Panc1 (cell line): Measurements from ENCODE around the gene MYO5B. TPM values are rescaled to one million over a fixed set of nuclear protein-coding genes. Genes with fewer than 3 reads are reported as not detected.
A peak's percentile ranks its signal among the peaks of the same experiment; 100 is the strongest.

Experiments
- ATAC-seq: fragments of 200-7000 bp; cut with Tn5 transposase; 2 replicates; pipeline ENCODE4 v1.9.1; 2020; ENCODE audit warnings: mild to moderate bottlenecking, moderate library complexity
- BruUV-seq: library from RNA; stranded (reverse); fragments of 400-500 nt; replicated peaks from 2 replicates; lab custom pipeline; 2021; lab: Mats Ljungman, UMichigan
- CTCF ChIA-PET: fragments of 300-600 bp; sonication (Branson Sonifier 250); formaldehyde crosslinking; loops from one replicate; lab custom pipeline; 2022; ENCODE audit warnings: antibody characterized with exemption; lab: Charles Lee
- POLR2A ChIA-PET: fragments of 300-600 bp; sonication (Branson Sonifier 250); formaldehyde crosslinking; loops from one replicate; lab custom pipeline; 2022; ENCODE audit warnings: antibody characterized with exemption; lab: Charles Lee
- DNase-seq: peaks from one replicate; pipeline ENCODE4 v3.0.0-alpha.2; 2010; ENCODE audit warnings: low read depth, low spot score
- H3K27ac ChIP-seq: 2 replicates; pipeline ENCODE4 v1.5.1; 2011; ENCODE audit warnings: mild to moderate bottlenecking, low read length, inconsistent platforms
- H3K27me3 ChIP-seq: fragments of 200-500 bp; sonication (Bioruptor generic); 2 replicates; pipeline ENCODE4 v1.6.0; 2014; ENCODE audit warnings: low read length, inconsistent platforms; ENCODE audit not compliant: control insufficient read depth, insufficient read depth
- H3K36me3 ChIP-seq: fragments of 200-500 bp; sonication (Bioruptor generic); 2 replicates; pipeline ENCODE4 v1.5.1; 2014; ENCODE audit warnings: inconsistent platforms, mild to moderate bottlenecking, low read length, moderate library complexity; ENCODE audit not compliant: control insufficient read depth, insufficient read depth
- H3K4me1 ChIP-seq: 2 replicates; pipeline ENCODE4 v1.5.1; 2011; ENCODE audit warnings: inconsistent platforms, mild to moderate bottlenecking, low read length, moderate library complexity; ENCODE audit not compliant: control insufficient read depth, insufficient read depth
- H3K4me3 ChIP-seq, 2 experiments: 2 replicates each; pipeline ENCODE4 v1.5.1; 2011 to 2012; ENCODE audit warnings: low read depth in 2 of 2, low read length in 2 of 2, mild to moderate bottlenecking in 2 of 2, inconsistent platforms in 1 of 2, moderate library complexity in 1 of 2
- H3K9me3 ChIP-seq: fragments of 200-500 bp; sonication (Bioruptor generic); 2 replicates; pipeline ENCODE4 v1.5.1; 2014; ENCODE audit warnings: low read depth, mild to moderate bottlenecking, inconsistent platforms, low read length, moderate library complexity; ENCODE audit not compliant: control insufficient read depth, insufficient read depth
- POLR2AphosphoS5 ChIP-seq: IDR thresholded peaks from 2 replicates; pipeline ENCODE4 v1.6.1; 2012; ENCODE audit warnings: mild to moderate bottlenecking, low read depth, low read length, moderate library complexity
- SIN3A ChIP-seq: IDR thresholded peaks from 2 replicates; pipeline ENCODE4 v1.6.1; 2012; ENCODE audit warnings: low read depth, mild to moderate bottlenecking, low read length, moderate library complexity, borderline replicate concordance; ENCODE audit not compliant: insufficient read depth
- TCF7L2 ChIP-seq: IDR thresholded peaks from 2 replicates; pipeline ENCODE4 v1.6.1; 2011; ENCODE audit warnings: mild to moderate bottlenecking, low read depth, low read length, inconsistent platforms
- in situ Hi-C: cut with HindIII; loops from 2 replicates; pipeline ENCODE4 v1.10.0; 2016; ENCODE audit warnings: low sequenced_read_pairs, low pct_unique_long_range_greater_than_20kb
- intact Hi-C: fragments of 100-400 bp; cut with micrococcal nuclease; formaldehyde crosslinking; loops from one replicate; pipeline ENCODE4 v1.10.0; 2022; ENCODE audit not compliant: unreplicated experiment
- total RNA-seq: library from RNA; stranded (reverse); gene quantifications from one replicate; pipeline ENCODE4 v1.2.1, GENCODE V29; 2021; ENCODE audit not compliant: unreplicated experiment
- TF ChIP-seq, protein P1 (sequence below): fragments of 450-650 bp; IDR thresholded peaks from 2 replicates; pipeline ENCODE4 v1.5.1; 2017; ENCODE audit warnings: mild to moderate bottlenecking
- TF ChIP-seq, protein P2 (sequence below), 2 experiments: IDR thresholded peaks; 2 replicates each; pipeline ENCODE4 v1.6.1; 2011 to 2012; ENCODE audit warnings: low read depth in 2 of 2, control low read depth in 1 of 2, low read length in 1 of 2, mild to moderate bottlenecking in 1 of 2, moderate library complexity in 1 of 2; ENCODE audit not compliant: insufficient read depth in 1 of 2

MYO5B gene
- total RNA-seq, 1 experiment from 2014 or later, result 0.31 TPM

DNA sequence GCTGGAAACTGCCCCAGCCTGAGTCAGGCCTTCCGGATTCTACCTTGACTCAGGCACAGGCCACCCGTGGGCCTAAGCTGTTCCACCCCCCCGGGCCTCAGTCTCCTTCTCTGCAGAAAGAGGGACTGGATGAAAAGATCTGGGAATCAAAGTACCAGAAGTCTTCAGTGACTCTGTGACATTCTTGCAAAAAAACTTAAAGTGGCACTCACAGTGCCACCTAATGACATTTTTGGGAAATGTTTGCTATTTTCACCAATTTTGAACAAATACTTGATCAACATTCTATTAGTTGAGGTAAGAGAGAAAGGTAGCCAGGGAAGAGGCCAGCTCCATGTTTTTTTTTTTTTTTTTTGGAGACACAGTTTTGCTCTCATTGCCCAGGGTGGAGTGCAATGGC lies 333.3 kb downstream of the MYO5B start:
- no peak overlapping the region for H3K27ac ChIP-seq
- no TSS peak for BruUV-seq
- in situ Hi-C loops (no loop called here), intact Hi-C loops (no loop called here)
- ATAC-seq (no peak), DNase-seq (no peak)
- CTCF ChIA-PET, result no interaction called here
- H3K4me1 ChIP-seq, result no peaks in the 10 kb centered on the region; the same call in 1 of the 2 replicates
- no peak overlapping the region for H3K4me3 ChIP-seq
- H3K9me3 ChIP-seq, result no peaks in the 10 kb centered on the region
- POLR2A ChIA-PET, result no interaction called here
- H3K27me3 ChIP-seq, result no peaks in the 10 kb centered on the region
- TF ChIP-seq POLR2AphosphoS5, result no peak
- TF ChIP-seq, protein P1, sequence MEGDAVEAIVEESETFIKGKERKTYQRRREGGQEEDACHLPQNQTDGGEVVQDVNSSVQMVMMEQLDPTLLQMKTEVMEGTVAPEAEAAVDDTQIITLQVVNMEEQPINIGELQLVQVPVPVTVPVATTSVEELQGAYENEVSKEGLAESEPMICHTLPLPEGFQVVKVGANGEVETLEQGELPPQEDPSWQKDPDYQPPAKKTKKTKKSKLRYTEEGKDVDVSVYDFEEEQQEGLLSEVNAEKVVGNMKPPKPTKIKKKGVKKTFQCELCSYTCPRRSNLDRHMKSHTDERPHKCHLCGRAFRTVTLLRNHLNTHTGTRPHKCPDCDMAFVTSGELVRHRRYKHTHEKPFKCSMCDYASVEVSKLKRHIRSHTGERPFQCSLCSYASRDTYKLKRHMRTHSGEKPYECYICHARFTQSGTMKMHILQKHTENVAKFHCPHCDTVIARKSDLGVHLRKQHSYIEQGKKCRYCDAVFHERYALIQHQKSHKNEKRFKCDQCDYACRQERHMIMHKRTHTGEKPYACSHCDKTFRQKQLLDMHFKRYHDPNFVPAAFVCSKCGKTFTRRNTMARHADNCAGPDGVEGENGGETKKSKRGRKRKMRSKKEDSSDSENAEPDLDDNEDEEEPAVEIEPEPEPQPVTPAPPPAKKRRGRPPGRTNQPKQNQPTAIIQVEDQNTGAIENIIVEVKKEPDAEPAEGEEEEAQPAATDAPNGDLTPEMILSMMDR, result peak; percentile 33; the same call in 1 of the 2 replicates
- no peaks in the 10 kb centered on the region for H3K36me3 ChIP-seq

DNA sequence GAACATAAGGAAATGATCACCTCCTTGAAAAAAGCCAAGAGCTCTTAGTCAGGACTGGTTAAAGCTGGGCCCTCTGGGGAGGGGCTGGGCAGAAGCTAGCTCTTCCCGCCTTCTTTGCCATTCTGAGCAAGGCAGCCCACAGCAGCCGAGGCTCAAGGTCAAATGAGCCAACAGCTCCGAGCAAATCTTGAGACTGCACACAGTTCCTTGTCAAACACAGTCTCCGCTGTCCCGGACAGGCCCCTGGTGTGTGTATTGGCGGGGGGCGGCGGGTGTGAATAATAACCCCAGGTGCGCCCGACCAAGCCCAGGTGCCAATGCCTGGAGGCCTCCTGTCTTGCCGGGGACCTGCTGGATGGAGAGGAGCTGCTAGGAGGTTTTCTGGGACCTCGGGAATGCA lies 335.2 kb downstream of the MYO5B start:
- CTCF ChIA-PET, result no interaction called here
- no peak overlapping the region for H3K27ac ChIP-seq
- ATAC-seq (no peak), DNase-seq (no peak)
- H3K4me1 ChIP-seq, result no peaks in the 10 kb centered on the region; the same call in 1 of the 2 replicates
- intact Hi-C loops (loop anchor here (2.0 kb wide), 1 partner anchor 301 kb away; no protein-coding TSS in a partner anchor), in situ Hi-C loops (no loop called here)
- H3K36me3 ChIP-seq, result no peaks in the 10 kb centered on the region
- no peaks in the 10 kb centered on the region for H3K27me3 ChIP-seq
- BruUV-seq, result no TSS peak
- no peak overlapping the region for H3K4me3 ChIP-seq
- TF ChIP-seq, protein P1, result no peak
- TF ChIP-seq SIN3A, result no peak
- TF ChIP-seq, protein P2, sequence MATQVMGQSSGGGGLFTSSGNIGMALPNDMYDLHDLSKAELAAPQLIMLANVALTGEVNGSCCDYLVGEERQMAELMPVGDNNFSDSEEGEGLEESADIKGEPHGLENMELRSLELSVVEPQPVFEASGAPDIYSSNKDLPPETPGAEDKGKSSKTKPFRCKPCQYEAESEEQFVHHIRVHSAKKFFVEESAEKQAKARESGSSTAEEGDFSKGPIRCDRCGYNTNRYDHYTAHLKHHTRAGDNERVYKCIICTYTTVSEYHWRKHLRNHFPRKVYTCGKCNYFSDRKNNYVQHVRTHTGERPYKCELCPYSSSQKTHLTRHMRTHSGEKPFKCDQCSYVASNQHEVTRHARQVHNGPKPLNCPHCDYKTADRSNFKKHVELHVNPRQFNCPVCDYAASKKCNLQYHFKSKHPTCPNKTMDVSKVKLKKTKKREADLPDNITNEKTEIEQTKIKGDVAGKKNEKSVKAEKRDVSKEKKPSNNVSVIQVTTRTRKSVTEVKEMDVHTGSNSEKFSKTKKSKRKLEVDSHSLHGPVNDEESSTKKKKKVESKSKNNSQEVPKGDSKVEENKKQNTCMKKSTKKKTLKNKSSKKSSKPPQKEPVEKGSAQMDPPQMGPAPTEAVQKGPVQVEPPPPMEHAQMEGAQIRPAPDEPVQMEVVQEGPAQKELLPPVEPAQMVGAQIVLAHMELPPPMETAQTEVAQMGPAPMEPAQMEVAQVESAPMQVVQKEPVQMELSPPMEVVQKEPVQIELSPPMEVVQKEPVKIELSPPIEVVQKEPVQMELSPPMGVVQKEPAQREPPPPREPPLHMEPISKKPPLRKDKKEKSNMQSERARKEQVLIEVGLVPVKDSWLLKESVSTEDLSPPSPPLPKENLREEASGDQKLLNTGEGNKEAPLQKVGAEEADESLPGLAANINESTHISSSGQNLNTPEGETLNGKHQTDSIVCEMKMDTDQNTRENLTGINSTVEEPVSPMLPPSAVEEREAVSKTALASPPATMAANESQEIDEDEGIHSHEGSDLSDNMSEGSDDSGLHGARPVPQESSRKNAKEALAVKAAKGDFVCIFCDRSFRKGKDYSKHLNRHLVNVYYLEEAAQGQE (IDR thresholded peaks at IDR 0.05; ENCODE audit: insufficient read depth in 1 of 2, low read depth in 2 of 2, low read length in 1 of 2), result no peak
- TF ChIP-seq TCF7L2, result no peak
- TF ChIP-seq POLR2AphosphoS5, result no peak
- H3K9me3 ChIP-seq, result no peaks in the 10 kb centered on the region
- POLR2A ChIA-PET, result interaction anchor here (0.5 kb wide), 2 partner anchors 283 to 356 kb away, joined by 4 to 17 read pairs; no protein-coding TSS in a partner anchor
